ENCODE measurements around the gene CADM4. TPM values are rescaled to one million over a fixed set of nuclear protein-coding genes. Genes with fewer than 3 reads are reported as not detected.

CADM4 gene
- total RNA-seq, 1 experiment from 2014 or later = 28.7 TPM

DNA sequence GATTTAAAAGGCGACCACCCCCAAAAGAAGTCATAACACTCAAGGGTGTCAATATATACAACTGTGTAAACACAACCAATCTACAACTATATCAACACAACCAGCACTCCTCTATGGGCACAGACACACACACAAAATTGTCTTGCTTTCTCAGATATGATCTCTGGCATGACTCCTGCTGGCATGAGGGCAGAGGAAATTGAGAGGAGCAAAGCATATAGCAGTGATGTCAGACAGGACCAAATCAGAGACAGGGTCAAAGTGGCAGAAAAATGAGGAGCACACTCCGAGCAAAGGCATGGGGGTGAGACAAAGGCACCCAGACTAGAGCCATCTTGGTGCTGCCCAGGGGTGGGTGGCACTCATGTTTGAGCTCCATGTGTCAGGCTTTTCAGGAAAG is 53.3 kb downstream of the CADM4 start:
- Histone ChIP-seq H3K79me2 (ENCODE audit: insufficient read depth, low read length) (no peaks in the 10 kb centered on the region), H3K9ac (ENCODE audit: low read length) (no peak overlapping the region), H3K9me2 (ENCODE audit: insufficient read depth) (no peaks in the 10 kb centered on the region), H3K27me3 (ENCODE audit: insufficient read depth, low read length) (no peaks in the 10 kb centered on the region), H3K9me3 (ENCODE audit: control insufficient read depth in 1 of 2, insufficient read depth in 1 of 2, low read depth in 1 of 2, low read length in 2 of 2) (no peaks in the 10 kb centered on the region), H4K20me1 (ENCODE audit: insufficient read depth) (no peaks in the 10 kb centered on the region), H3K4me2 (ENCODE audit: low read length) (no peak overlapping the region), H3K4me3 (replicated peaks in 1 of 2; ENCODE audit: low read depth in 1 of 2, low read length in 2 of 2) (no peak overlapping the region), H3K36me3 (ENCODE audit: control insufficient read depth in 1 of 2, insufficient read depth in 2 of 2, low read length in 2 of 2) (no peaks in the 10 kb centered on the region; a peak in 1 of 4 replicates), H3K27ac (ENCODE audit: low read depth, low read length) (no peak overlapping the region), H2AFZ (ENCODE audit: low read depth, low read length, poor library complexity, severe bottlenecking) (no peak overlapping the region), H3K4me1 (ENCODE audit: control insufficient read depth in 1 of 2, insufficient read depth in 2 of 2, low read length in 2 of 2) (peaks cover 0 to 4% of the 10 kb centered on the region in 2 experiments; a peak in 1 of 4 replicates)
- no peak for DNase-seq (ENCODE audit: low read depth, low spot score)
- BruUV-seq (replicated peaks) = no TSS peak
- ChIA-PET RAD21 (ENCODE audit: low non-redundant PET in 1 of 2, low total read pairs in 2 of 2, uncharacterized antibody in 2 of 2, unreplicated experiment in 2 of 2) (no interaction called here), CTCF (interaction anchor here (1.0 kb wide), 1 partner anchor 82 kb away, joined by 3 read pairs; no protein-coding TSS in a partner anchor), POLR2A (no interaction called here)
- no peak for ATAC-seq
- intact Hi-C loops (cut with micrococcal nuclease) = no loop called here
- no peak for TF ChIP-seq POLR2A (IDR thresholded peaks at IDR 0.05; ENCODE audit: borderline replicate concordance, extremely low read depth, insufficient read depth, insufficient read length)
- TF ChIP-seq TCF7L2 (IDR thresholded peaks at IDR 0.05; ENCODE audit: borderline replicate concordance, extremely low read depth, insufficient read depth, insufficient read length) = no peak

GRCh38 chr19:43584484-43584883 is 55.2 kb downstream of the CADM4 start:
- DNase-seq (ENCODE audit: low read depth, low spot score) (no peak), ATAC-seq (no peak)
- no peak overlapping the region for H3K4me3 ChIP-seq (replicated peaks in 1 of 2; ENCODE audit: low read depth in 1 of 2, low read length in 2 of 2)
- no peaks in the 10 kb centered on the region for H3K79me2 ChIP-seq (ENCODE audit: insufficient read depth, low read length)
- H3K36me3 ChIP-seq (ENCODE audit: control insufficient read depth in 1 of 2, insufficient read depth in 2 of 2, low read length in 2 of 2) = no peaks in the 10 kb centered on the region
- H3K27me3 ChIP-seq (ENCODE audit: insufficient read depth, low read length) = no peaks in the 10 kb centered on the region
- ChIA-PET CTCF (no interaction called here), RAD21 (ENCODE audit: low non-redundant PET in 1 of 2, low total read pairs in 2 of 2, uncharacterized antibody in 2 of 2, unreplicated experiment in 2 of 2) (no interaction called here), POLR2A (interaction anchor here (1.6 kb wide), 1 partner anchor 10 kb away, joined by 5 read pairs; no protein-coding TSS in a partner anchor)
- H3K4me2 ChIP-seq (ENCODE audit: low read length) = no peak overlapping the region
- H3K9ac ChIP-seq (ENCODE audit: low read length) = no peak overlapping the region
- no peaks in the 10 kb centered on the region for H3K9me2 ChIP-seq (ENCODE audit: insufficient read depth)
- TF ChIP-seq YY1 (IDR thresholded peaks at IDR 0.05; ENCODE audit: extremely low read depth, insufficient replicate concordance, low read depth, low read length) = no peak
- no peak for TF ChIP-seq JUND (IDR thresholded peaks at IDR 0.05)
- TF ChIP-seq CBX3 (IDR thresholded peaks at IDR 0.05; ENCODE audit: low read depth) = no peak
- TF ChIP-seq CEBPB (IDR thresholded peaks at IDR 0.05; ENCODE audit: low read depth) = no peak
- TF ChIP-seq RAD21 (IDR thresholded peaks at IDR 0.05; ENCODE audit: low read depth) = no peak
- no peak for TF ChIP-seq EGR1 (IDR thresholded peaks at IDR 0.05; ENCODE audit: low read depth)
- no peak for TF ChIP-seq SRF (IDR thresholded peaks at IDR 0.05; ENCODE audit: low read depth)
- TF ChIP-seq POLR2A (IDR thresholded peaks at IDR 0.05; ENCODE audit: borderline replicate concordance, extremely low read depth, insufficient read depth, insufficient read length) = no peak
- no peak for TF ChIP-seq SIN3A (IDR thresholded peaks at IDR 0.05; ENCODE audit: low read depth)
- TF ChIP-seq, protein P1, sequence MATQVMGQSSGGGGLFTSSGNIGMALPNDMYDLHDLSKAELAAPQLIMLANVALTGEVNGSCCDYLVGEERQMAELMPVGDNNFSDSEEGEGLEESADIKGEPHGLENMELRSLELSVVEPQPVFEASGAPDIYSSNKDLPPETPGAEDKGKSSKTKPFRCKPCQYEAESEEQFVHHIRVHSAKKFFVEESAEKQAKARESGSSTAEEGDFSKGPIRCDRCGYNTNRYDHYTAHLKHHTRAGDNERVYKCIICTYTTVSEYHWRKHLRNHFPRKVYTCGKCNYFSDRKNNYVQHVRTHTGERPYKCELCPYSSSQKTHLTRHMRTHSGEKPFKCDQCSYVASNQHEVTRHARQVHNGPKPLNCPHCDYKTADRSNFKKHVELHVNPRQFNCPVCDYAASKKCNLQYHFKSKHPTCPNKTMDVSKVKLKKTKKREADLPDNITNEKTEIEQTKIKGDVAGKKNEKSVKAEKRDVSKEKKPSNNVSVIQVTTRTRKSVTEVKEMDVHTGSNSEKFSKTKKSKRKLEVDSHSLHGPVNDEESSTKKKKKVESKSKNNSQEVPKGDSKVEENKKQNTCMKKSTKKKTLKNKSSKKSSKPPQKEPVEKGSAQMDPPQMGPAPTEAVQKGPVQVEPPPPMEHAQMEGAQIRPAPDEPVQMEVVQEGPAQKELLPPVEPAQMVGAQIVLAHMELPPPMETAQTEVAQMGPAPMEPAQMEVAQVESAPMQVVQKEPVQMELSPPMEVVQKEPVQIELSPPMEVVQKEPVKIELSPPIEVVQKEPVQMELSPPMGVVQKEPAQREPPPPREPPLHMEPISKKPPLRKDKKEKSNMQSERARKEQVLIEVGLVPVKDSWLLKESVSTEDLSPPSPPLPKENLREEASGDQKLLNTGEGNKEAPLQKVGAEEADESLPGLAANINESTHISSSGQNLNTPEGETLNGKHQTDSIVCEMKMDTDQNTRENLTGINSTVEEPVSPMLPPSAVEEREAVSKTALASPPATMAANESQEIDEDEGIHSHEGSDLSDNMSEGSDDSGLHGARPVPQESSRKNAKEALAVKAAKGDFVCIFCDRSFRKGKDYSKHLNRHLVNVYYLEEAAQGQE (IDR thresholded peaks at IDR 0.05; ENCODE audit: low read depth) = no peak
- TF ChIP-seq, protein P2, sequence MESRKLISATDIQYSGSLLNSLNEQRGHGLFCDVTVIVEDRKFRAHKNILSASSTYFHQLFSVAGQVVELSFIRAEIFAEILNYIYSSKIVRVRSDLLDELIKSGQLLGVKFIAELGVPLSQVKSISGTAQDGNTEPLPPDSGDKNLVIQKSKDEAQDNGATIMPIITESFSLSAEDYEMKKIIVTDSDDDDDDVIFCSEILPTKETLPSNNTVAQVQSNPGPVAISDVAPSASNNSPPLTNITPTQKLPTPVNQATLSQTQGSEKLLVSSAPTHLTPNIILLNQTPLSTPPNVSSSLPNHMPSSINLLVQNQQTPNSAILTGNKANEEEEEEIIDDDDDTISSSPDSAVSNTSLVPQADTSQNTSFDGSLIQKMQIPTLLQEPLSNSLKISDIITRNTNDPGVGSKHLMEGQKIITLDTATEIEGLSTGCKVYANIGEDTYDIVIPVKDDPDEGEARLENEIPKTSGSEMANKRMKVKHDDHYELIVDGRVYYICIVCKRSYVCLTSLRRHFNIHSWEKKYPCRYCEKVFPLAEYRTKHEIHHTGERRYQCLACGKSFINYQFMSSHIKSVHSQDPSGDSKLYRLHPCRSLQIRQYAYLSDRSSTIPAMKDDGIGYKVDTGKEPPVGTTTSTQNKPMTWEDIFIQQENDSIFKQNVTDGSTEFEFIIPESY (IDR thresholded peaks at IDR 0.05; ENCODE audit: extremely low read depth, insufficient replicate concordance, low read length) = no peak
- no peaks in the 10 kb centered on the region for H3K9me3 ChIP-seq (ENCODE audit: control insufficient read depth in 1 of 2, insufficient read depth in 1 of 2, low read depth in 1 of 2, low read length in 2 of 2)
- no peaks in the 10 kb centered on the region for H4K20me1 ChIP-seq (ENCODE audit: insufficient read depth)
- H3K27ac ChIP-seq (ENCODE audit: low read depth, low read length) = no peak overlapping the region
- H2AFZ ChIP-seq (ENCODE audit: low read depth, low read length, poor library complexity, severe bottlenecking) = no peak overlapping the region
- peaks cover 0 to 4% of the 10 kb centered on the region in 2 experiments; a peak in 1 of 4 replicates for H3K4me1 ChIP-seq (ENCODE audit: control insufficient read depth in 1 of 2, insufficient read depth in 2 of 2, low read length in 2 of 2)
- intact Hi-C loops (cut with micrococcal nuclease) = no loop called here
- BruUV-seq (replicated peaks) = no TSS peak
